ENCODE results near the gene SLC7A6OS. TPM values are rescaled to one million over a fixed set of nuclear protein-coding genes. Genes with fewer than 3 reads are reported as not detected.

The SLC7A6OS gene
- total RNA-seq, 2 experiments from 2014 or later = 20.9 to 22.6 TPM

- POLR2A ChIA-PET = interaction anchor here (0.6 to 0.9 kb wide), 2 partner anchors 12 to 76 kb away, joined by 3 to 4 read pairs; partner anchors contain the start of gene SLC7A6
- CTCF ChIA-PET = interaction anchor here (0.6 to 2.2 kb wide), 5 partner anchors 9 to 77 kb away, joined by 3 to 8 read pairs (median 4); partner anchors contain the start of gene SLC7A6
These were observed 58.9 kb downstream of the SLC7A6OS start for GRCh38 chr16:68251832-68252231.

GRCh38 chr16:68250951-68251350 is 59.8 kb downstream of the SLC7A6OS start:
- POLR2A ChIA-PET = no interaction called here
- CTCF ChIA-PET = interaction anchor here (1.0 to 2.2 kb wide), 2 partner anchors 10 kb away, joined by 3 to 8 read pairs; no protein-coding TSS in a partner anchor

- CTCF ChIA-PET = interaction anchor here (0.6 to 1.8 kb wide), 3 partner anchors 12 to 79 kb away, joined by 3 to 7 read pairs (median 6); partner anchors contain the start of gene SLC7A6
- POLR2A ChIA-PET = interaction anchor here (0.8 kb wide), 1 partner anchor 72 kb away, joined by 3 read pairs; no protein-coding TSS in a partner anchor
These were observed 61.4 kb downstream of the SLC7A6OS start for GRCh38 chr16:68249371-68249770.

Other genes starting within 250 kb of the SLC7A6OS start
- 10 to 100 TPM; 93.1 to 95.4 TPM for gene NFATC3, start 225.6 kb downstream of the SLC7A6OS start, total RNA-seq
- under 1 TPM; 0.27 to 0.48 TPM for gene ESRP2, start 74.8 kb downstream of the SLC7A6OS start, total RNA-seq
- 1 to 10 TPM; 9.3 to 9.5 TPM for gene PLA2G15, start 65.6 kb downstream of the SLC7A6OS start, total RNA-seq
- 10 to 100 TPM; 99.2 to 99.4 TPM for gene SLC7A6, start 46.4 kb downstream of the SLC7A6OS start, total RNA-seq
- 10 to 100 TPM; 60.2 to 62.9 TPM for gene PRMT7, start 73 bp upstream of the SLC7A6OS start, total RNA-seq
- under 1 TPM; 0.19 TPM for gene SMPD3, start 137.6 kb upstream of the SLC7A6OS start, total RNA-seq
- 10 to 100 TPM; 21.2 to 23.2 TPM for gene ZFP90, start 228.3 kb upstream of the SLC7A6OS start, total RNA-seq

All from activated CD8-positive, alpha-beta memory T cell treated with anti-CD3 and anti-CD28 coated beads for 36 hours (primary cell).